HTERT RPE-1 (cell line): ENCODE data around the gene JPT1.

Experiments used
- in situ Hi-C: fragments of 300-500 bp; cut with MboI; formaldehyde crosslinking; loops from 4 replicates; pipeline ENCODE4 v1.14.3; 2020; ENCODE audit warnings: low sequenced_read_pairs

The JPT1 gene

GRCh38 chr17:75108193-75108592, 46.1 kb downstream of the JPT1 start:
- in situ Hi-C loops: no loop called here

GRCh38 chr17:75105126-75106080, 48.9 kb downstream of the JPT1 start:
- in situ Hi-C loops: no loop called here

- in situ Hi-C loops: no loop called here
These were observed 50.4 kb downstream of the JPT1 start for GRCh38 chr17:75103601-75104554.

GRCh38 chr17:75102385-75102821, 51.9 kb downstream of the JPT1 start:
- in situ Hi-C loops: no loop called here

GRCh38 chr17:75099881-75100595, 54.3 kb downstream of the JPT1 start:
- in situ Hi-C loops: no loop called here

GRCh38 chr17:75098861-75099260, 55.5 kb downstream of the JPT1 start:
- in situ Hi-C loops: no loop called here

- in situ Hi-C loops: no loop called here
These were observed 56.4 kb downstream of the JPT1 start for GRCh38 chr17:75097865-75098264.

- in situ Hi-C loops: no loop called here
These were observed 58.2 kb downstream of the JPT1 start for GRCh38 chr17:75096082-75096625.

- in situ Hi-C loops: no loop called here
These were observed 59.4 kb downstream of the JPT1 start for GRCh38 chr17:75094871-75095399.

- in situ Hi-C loops: no loop called here
These were observed 60.7 kb downstream of the JPT1 start for GRCh38 chr17:75093548-75094158.

GRCh38 chr17:75091855-75092327, 62.4 kb downstream of the JPT1 start:
- in situ Hi-C loops: no loop called here

- in situ Hi-C loops: no loop called here
These were observed 63.1 kb downstream of the JPT1 start for GRCh38 chr17:75090871-75091854.

- in situ Hi-C loops: no loop called here
These were observed 65.6 kb downstream of the JPT1 start for GRCh38 chr17:75088465-75089417.

GRCh38 chr17:75087558-75088453, 66.5 kb downstream of the JPT1 start, which contains the start of gene SLC16A5:
Gene SLC16A5 (plus strand): TSS chr17:75087954. CDS start chr17:75093637, 5,683 bp downstream.
- in situ Hi-C loops: no loop called here

GRCh38 chr17:75087182-75087557, 67.1 kb downstream of the JPT1 start:
- in situ Hi-C loops: no loop called here

GRCh38 chr17:75086496-75087181, 67.7 kb downstream of the JPT1 start:
- in situ Hi-C loops: no loop called here
